Measurements from ENCODE around the gene DNAJB14.
A peak's percentile ranks its signal among the peaks of the same experiment; 100 is the strongest.
"Not testable (repeated sequence)": the region's sequence is repeated elsewhere in the genome, so short reads cannot be mapped to it uniquely, and the experiment has no call there.

DNAJB14 gene

DNA sequence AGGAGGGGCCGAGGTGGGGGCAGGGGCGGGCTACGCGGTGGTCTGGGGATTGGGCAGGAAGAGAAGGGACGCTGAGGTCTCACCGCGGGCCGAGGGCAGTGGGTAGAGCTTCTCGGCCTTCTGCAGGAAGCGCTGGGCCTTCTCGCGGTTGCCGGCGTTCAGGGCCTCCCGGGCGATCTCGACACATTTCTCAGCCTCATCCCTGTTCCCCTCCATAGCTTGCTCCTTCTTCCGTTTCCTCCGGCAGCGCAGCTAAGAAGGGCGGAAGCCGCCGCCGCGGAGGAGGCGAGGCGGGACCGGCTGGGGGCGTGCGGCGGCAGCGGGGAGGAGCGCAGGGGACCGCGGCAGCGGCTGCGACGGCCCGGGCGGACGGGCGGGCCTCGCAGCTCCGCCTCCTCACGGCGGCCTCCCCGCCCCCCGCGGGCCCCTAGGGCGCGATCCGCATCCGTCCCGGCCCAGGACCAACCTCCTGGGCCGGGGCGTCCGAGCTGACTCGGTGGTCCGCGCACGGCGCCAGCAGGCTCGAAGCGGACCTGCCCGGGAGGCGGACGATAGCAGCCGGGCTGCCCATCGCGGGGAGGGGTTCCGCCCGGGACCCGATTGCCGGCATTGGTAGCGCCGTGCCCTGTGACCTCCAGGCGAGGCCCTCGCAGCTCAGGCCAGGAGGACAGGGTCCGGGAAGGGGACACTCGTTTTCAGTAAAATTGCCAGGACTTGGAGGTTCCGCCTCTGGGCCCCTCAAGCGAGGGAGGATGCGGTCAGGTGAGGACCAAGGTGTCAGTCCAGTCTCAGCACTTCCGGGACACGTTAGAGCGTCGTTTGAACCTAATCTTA lies at the start of gene DNAJB14:
Gene DNAJB14, minus strand, starts transcription at position 263 of the 834 bp plus-strand sequence. Its CDS starts 47 bp downstream, at position 216.
- H3K27me3 Mint-ChIP-seq: no peaks in the 10 kb centered on the region
- peaks cover 2% of the 10 kb centered on the region for H3K36me3 Mint-ChIP-seq
- H3K4me3 Mint-ChIP-seq: peak within 1 kb of the TSS; percentile 97
- peaks cover 52% of the 10 kb centered on the region for H3K4me1 Mint-ChIP-seq (ENCODE audit: low read depth)
- no peaks in the 10 kb centered on the region for H3K9me3 Mint-ChIP-seq (ENCODE audit: low read depth)
- peak within 1 kb of the TSS; percentile 96 for H3K27ac Mint-ChIP-seq

DNA sequence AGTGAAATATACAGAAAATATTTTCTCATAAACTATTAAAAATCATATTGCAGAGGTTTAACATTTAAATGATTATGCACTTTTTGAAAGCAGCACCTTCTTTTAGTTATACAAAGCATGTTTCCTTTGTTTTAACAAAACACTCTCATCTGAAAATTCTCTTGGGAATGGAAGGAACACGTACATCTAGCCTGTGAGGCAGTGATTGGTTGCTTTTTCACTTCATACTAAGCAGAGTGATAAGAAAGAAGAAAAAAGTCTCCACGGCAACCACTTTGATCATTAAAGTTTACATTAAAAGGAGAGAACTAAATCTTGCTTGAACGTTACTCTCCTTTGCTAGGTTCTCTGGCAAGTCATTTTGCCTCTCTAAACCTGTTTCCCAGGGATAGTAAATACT lies 45.3 kb upstream of the DNAJB14 start:
- Mint-ChIP-seq H3K4me3 (no peak overlapping the region), H3K27me3 (peaks cover 5% of the 10 kb centered on the region), H3K4me1 (ENCODE audit: low read depth) (no peaks in the 10 kb centered on the region), H3K36me3 (no peaks in the 10 kb centered on the region), H3K9me3 (ENCODE audit: low read depth) (no peaks in the 10 kb centered on the region), H3K27ac (no peak overlapping the region)

DNA sequence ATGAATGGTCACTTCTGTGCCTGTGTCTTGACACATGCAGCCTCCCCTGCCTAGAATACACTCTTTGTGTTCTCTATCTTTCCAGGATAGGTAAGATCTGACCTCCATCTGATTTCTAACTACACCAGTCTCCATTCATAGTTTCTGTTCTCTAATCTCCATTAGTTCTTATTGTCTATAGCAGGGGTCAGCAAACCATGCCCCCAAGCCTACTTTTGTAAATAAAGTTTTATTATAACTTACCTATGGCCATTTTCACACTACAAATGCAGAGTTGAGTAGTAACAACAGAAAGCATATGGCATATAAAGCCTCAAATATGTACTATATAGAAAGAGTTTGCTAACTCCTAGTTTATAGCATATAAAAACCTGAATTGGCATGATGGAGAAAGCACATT lies 41.3 kb upstream of the DNAJB14 start:
- Mint-ChIP-seq H3K27ac (no peak overlapping the region), H3K9me3 (ENCODE audit: low read depth) (no peaks in the 10 kb centered on the region)

DNA sequence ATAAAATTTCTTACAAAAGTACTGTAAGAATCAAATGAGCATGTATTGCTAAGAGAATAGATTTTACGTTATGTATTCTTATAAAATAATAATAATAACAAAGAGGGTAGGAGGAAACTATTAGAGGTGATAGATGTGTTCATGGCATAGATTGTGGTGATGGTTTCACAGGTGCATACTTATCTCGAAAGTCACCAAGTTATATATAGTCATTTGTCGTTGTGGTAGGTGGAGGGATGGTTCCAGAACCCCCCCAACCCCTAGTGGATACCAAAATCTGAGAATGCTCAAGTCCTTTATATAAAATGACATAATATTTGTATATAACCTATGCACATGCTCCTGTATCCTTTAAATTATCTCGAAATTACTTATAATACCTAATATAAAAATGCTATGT lies 40.4 kb upstream of the DNAJB14 start:
- Mint-ChIP-seq H3K36me3 (no peaks in the 10 kb centered on the region), H3K4me3 (no peak overlapping the region), H3K4me1 (ENCODE audit: low read depth) (no peaks in the 10 kb centered on the region), H3K27me3 (peaks cover 4% of the 10 kb centered on the region), H3K9me3 (ENCODE audit: low read depth) (no peaks in the 10 kb centered on the region), H3K27ac (no peak overlapping the region)

More for the DNA sequence above, 41.3 kb upstream of the DNAJB14 start:
- no peaks in the 10 kb centered on the region for H3K36me3 Mint-ChIP-seq
- H3K4me3 Mint-ChIP-seq: no peak overlapping the region
- peaks cover 4% of the 10 kb centered on the region for H3K27me3 Mint-ChIP-seq
- no peaks in the 10 kb centered on the region for H3K4me1 Mint-ChIP-seq (ENCODE audit: low read depth)

DNA sequence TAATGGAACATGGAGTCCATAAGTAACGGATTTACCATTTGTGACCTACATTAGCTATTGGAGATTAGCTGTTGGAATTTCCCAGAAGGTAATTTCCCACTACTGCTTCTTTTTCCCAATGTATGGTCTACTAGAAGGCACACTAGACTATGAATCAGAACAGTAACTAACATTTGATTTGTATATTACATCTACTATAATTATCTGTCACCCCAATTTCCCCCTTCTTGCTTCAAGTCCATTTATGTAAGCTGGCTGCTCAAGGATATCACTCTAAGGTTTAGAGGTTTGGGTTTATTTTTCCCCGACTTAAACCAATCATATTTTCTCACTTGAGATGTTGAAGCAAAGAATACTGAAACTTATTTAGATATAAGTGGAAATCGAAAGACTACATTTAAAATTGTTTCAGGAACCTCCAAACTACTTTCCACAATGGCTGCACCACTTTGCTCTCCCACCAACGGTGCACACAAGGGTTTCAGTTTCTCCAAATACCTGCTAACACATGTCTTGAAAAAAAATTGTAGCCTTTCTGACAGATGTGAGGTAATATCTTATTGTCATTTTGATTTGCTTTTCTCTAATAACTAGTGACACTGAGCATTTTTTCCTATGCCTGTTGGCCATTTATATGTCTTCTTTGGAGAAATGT lies 37.0 kb upstream of the DNAJB14 start:
- peaks cover 6% of the 10 kb centered on the region for H3K9me3 Mint-ChIP-seq (ENCODE audit: low read depth)
- H3K36me3 Mint-ChIP-seq: peaks cover 2% of the 10 kb centered on the region
- no peak overlapping the region for H3K27ac Mint-ChIP-seq
- no peak overlapping the region for H3K4me3 Mint-ChIP-seq
- H3K4me1 Mint-ChIP-seq (ENCODE audit: low read depth): no peaks in the 10 kb centered on the region
- peaks cover 2% of the 10 kb centered on the region for H3K27me3 Mint-ChIP-seq

DNA sequence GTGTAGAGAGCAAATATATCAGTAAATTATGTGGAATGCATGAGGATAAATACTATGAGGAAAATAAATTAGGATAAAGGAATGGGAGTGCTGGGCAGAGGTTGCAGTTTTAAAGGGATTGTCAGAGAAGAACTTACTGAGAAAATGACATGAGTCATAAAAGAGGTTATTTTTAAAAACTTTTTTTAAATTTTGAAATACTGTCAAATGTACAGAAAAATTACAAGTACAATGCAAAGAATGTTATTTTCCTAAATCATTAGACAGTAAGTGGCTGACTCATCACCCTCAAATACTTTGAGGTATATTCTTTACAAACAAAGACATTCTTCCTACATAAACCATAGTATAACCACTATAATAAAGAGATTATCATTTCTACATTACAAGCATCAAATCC lies 33.5 kb upstream of the DNAJB14 start:
- H3K36me3 Mint-ChIP-seq: peaks cover 10% of the 10 kb centered on the region
- H3K27ac Mint-ChIP-seq: no peak overlapping the region
- peaks cover 20% of the 10 kb centered on the region for H3K9me3 Mint-ChIP-seq (ENCODE audit: low read depth)
- H3K4me1 Mint-ChIP-seq (ENCODE audit: low read depth): no peaks in the 10 kb centered on the region
- peaks cover 2% of the 10 kb centered on the region for H3K27me3 Mint-ChIP-seq
- no peak overlapping the region for H3K4me3 Mint-ChIP-seq

DNA sequence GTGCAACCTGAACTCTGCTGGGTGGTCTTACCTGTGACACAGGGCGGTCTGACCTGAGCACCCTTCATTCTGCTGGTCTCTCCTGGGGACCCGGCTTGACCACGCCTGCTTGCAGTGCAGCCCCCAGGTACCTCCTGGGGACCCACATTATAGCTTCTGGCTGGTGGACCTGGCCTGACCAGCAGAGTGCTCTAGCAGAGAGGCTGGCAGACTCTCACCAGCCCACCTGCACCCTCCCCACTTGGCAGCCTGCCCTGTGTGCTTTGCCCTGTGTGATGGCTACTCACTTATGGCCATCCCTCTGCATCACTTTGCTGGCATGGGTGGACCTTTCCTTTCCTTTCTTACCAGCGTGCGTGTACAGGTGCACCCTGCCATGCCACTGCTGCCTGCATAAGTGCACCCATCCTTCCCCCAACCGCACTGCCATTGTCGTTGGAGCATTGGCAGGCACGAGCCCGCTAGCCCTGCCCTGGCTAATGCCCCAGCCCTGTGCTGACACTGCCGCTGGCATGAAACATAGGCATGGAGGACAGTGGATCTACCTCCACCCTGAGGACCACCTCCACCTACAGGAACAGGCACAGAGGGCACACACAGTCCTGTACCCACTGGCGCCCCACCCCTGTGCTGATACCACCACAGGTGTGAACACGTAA lies 25.2 kb upstream of the DNAJB14 start:
- H3K4me1 Mint-ChIP-seq (ENCODE audit: low read depth): peaks cover 2% of the 10 kb centered on the region
- H3K4me3 Mint-ChIP-seq: no peak overlapping the region
- H3K27ac Mint-ChIP-seq: no peak overlapping the region
- peaks cover 24% of the 10 kb centered on the region for H3K9me3 Mint-ChIP-seq (ENCODE audit: low read depth)
- peaks cover 15% of the 10 kb centered on the region for H3K36me3 Mint-ChIP-seq
- no peaks in the 10 kb centered on the region for H3K27me3 Mint-ChIP-seq

DNA sequence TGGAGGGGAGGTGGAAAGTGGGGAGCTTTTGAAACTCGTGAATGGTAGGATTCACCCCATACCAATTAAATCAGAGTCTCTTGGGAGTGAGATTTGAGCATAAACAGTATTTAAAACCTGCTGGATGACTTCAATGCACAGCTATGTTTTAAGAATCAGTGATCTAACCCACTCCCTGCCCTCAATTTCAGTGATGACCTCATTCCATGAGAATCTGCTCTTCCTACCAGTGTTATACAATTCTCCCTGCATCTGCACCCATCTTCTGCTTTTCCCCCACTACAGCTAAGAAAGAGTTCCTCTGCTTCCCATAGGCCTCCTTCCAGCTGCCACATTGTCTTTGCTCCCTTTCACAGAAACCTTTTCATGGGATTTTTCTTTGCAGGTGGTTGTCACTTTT lies 21.9 kb upstream of the DNAJB14 start:
- no peak overlapping the region for H3K27ac Mint-ChIP-seq
- H3K9me3 Mint-ChIP-seq (ENCODE audit: low read depth): no peaks in the 10 kb centered on the region
- H3K4me1 Mint-ChIP-seq (ENCODE audit: low read depth): peaks cover 22% of the 10 kb centered on the region
- H3K4me3 Mint-ChIP-seq: no peak overlapping the region
- no peaks in the 10 kb centered on the region for H3K36me3 Mint-ChIP-seq
- no peaks in the 10 kb centered on the region for H3K27me3 Mint-ChIP-seq

DNA sequence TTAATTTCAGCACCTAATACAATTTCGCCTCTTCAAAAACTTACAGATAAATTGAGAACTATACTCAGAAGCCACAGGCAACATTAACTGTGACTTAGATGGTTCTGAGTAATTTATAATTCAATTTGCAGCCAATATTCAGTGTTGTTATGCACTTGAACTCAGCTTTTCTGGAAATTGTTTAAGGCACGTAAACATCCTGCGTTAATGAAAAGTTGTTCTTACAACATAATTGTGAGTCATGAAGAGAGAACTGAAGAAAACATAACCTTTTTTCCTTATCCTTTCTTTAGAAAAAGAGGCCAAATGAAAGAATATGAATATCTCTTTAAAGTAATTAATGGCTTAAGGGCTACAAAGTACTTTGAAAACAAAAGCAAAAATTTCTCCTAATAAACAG lies 20.3 kb upstream of the DNAJB14 start:
- Mint-ChIP-seq H3K9me3 (ENCODE audit: low read depth) (no peaks in the 10 kb centered on the region), H3K36me3 (peaks cover 2% of the 10 kb centered on the region), H3K4me3 (no peak overlapping the region), H3K27ac (no peak overlapping the region), H3K4me1 (ENCODE audit: low read depth) (peaks cover 22% of the 10 kb centered on the region), H3K27me3 (no peaks in the 10 kb centered on the region)

DNA sequence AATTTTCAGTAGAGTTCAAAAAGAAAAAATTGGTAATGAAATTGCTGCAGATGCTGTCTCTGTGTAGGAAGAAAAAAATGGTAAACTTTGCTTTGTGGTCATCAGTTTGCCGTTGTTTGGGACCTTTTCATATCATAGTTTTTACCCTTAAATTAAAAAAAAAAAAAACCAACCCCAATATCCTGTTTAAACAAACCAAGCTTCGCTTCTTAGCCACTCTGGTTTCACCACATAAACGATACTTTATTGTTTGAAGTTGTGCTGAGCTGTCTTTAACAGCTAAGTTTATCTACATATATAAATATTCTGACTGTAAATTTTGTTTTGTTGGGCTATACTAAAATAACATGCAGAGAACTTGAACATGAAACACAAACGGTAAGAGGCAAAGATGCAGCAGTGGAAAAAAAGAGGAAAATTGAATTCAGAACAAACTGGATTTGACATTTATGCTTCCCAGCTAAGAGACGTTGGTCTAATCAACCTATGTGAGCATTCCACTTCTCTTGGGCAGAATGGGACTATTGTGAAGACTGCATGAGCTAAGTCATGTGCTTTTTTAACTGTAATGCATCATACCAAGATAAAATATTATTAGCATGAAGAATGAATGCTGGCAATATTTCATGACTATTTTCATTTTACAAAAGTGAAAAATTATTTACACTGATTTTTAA lies 19.4 kb upstream of the DNAJB14 start:
- Mint-ChIP-seq H3K36me3 (peaks cover 2% of the 10 kb centered on the region), H3K4me1 (ENCODE audit: low read depth) (peaks cover 22% of the 10 kb centered on the region), H3K9me3 (ENCODE audit: low read depth) (no peaks in the 10 kb centered on the region), H3K27ac (no peak overlapping the region), H3K27me3 (no peaks in the 10 kb centered on the region), H3K4me3 (no peak overlapping the region)

DNA sequence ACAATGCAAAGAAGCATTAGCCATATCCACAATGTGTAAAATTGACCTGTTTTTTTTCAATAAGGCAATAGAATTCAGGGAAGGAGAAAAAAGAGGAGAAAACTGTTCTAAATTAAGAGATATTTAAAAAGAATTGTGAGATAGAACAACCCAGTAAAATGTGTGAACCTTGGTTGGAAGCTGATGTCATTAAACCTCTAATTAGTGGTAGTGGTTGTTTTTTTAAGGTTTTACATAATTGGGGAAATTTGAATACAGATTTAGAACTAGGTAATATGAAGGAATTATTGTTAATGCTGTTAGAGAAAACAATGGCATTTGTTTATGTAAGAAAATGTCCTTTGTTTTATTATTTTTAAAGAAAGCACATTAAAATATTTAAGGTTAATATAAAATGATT lies 18.8 kb upstream of the DNAJB14 start:
- H3K9me3 Mint-ChIP-seq (ENCODE audit: low read depth): no peaks in the 10 kb centered on the region
- peaks cover 2% of the 10 kb centered on the region for H3K36me3 Mint-ChIP-seq
- peak overlapping the region; percentile 18 for H3K4me3 Mint-ChIP-seq
- H3K27ac Mint-ChIP-seq: no peak overlapping the region
- peaks cover 22% of the 10 kb centered on the region for H3K4me1 Mint-ChIP-seq (ENCODE audit: low read depth)
- no peaks in the 10 kb centered on the region for H3K27me3 Mint-ChIP-seq

DNA sequence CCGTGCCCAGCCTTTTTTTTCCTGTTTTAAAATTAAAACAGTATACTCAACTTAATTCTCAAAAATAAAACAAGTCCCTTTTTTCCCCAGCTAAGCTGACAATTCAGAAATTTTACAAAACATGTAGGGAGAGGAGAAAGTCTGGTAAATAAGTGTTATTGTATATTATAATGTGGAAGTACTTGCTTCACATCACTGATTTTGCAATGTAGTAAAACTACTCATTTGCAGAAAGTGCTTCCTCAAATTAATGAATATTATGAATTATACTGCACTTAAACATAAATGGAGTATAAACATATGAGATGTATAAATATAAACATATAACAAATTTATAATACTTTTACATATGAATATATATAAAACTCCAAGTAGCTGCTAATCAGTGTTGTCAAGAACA lies 15.3 kb upstream of the DNAJB14 start:
- Mint-ChIP-seq H3K36me3 (peaks cover 10% of the 10 kb centered on the region), H3K4me3 (no peak overlapping the region), H3K9me3 (ENCODE audit: low read depth) (peaks cover 5% of the 10 kb centered on the region), H3K4me1 (ENCODE audit: low read depth) (peaks cover 22% of the 10 kb centered on the region), H3K27me3 (no peaks in the 10 kb centered on the region), H3K27ac (no peak overlapping the region)

DNA sequence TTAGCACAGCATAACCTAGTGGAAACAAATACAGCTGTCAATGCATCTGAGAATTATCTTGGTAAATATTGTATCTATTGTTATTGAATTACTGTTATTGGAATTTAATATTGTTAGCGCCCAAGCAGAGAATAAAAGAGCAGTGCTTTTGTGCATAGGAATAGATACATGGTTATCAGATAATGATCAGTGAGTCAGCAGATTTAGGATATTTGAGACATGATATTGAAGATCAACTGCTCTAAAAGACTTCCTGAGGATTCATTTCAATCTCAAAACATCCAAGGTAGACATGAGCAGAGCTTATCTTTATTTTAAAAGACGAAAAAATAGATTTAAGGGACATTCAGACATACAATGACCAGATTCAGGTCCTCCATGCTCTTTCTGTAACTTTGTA lies 14.2 kb upstream of the DNAJB14 start:
- no peak overlapping the region for H3K27ac Mint-ChIP-seq
- peaks cover 5% of the 10 kb centered on the region for H3K9me3 Mint-ChIP-seq (ENCODE audit: low read depth)
- peaks cover 13% of the 10 kb centered on the region for H3K4me1 Mint-ChIP-seq (ENCODE audit: low read depth)
- H3K27me3 Mint-ChIP-seq: no peaks in the 10 kb centered on the region
- peaks cover 10% of the 10 kb centered on the region for H3K36me3 Mint-ChIP-seq
- no peak overlapping the region for H3K4me3 Mint-ChIP-seq

DNA sequence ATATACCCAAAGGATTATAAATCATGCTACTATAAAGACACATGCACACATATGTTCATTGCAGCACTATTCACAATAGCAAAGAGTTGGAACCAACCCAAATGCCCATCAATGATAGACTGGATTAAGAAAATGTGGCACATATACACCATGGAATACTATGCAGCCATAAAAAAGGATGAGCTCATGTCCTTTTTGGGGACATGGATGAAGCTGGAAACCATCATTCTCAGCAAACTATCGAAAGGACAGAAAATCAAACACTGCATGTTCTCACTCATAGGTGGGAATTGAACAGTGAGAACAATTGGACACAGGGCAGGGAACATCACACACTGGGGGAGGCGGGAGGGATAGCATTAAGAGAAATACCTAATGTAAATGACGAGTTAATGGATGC lies 11.8 kb upstream of the DNAJB14 start:
- not testable (repeated sequence) for H3K4me3 Mint-ChIP-seq; H3K4me1 Mint-ChIP-seq (ENCODE audit: low read depth); H3K27me3 Mint-ChIP-seq; H3K9me3 Mint-ChIP-seq (ENCODE audit: low read depth); H3K27ac Mint-ChIP-seq; H3K36me3 Mint-ChIP-seq

DNA sequence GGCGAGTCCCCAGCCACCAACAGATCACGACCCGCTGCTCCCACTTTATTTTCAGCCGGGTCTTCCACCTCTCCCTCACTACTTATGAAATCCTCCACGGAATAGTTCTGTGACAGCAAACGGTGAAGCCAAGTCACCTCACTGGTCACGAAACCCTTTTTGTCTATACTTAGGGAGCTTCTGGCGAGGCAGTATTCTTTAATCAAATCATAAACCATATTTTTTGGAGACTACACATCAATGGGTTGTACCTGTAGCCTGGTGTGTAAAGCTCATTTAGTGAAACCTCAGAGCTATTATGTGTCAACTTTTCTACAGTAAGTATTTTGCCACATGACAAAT lies 4.5 kb upstream of the DNAJB14 start:
- Mint-ChIP-seq H3K36me3 (peaks cover 2% of the 10 kb centered on the region), H3K27me3 (no peaks in the 10 kb centered on the region), H3K27ac (no peak overlapping the region), H3K4me1 (ENCODE audit: low read depth) (peaks cover 21% of the 10 kb centered on the region), H3K9me3 (ENCODE audit: low read depth) (no peaks in the 10 kb centered on the region), H3K4me3 (no peak overlapping the region)

Measured in activated naive CD8-positive, alpha-beta T cell (primary cell).